HCT116 (cell line): ENCODE measurements around the gene TRIM75. TPM values are rescaled to one million over a fixed set of nuclear protein-coding genes. Genes with fewer than 3 reads are reported as not detected.
A peak's percentile ranks its signal among the peaks of the same experiment; 100 is the strongest.
"Not testable (repeated sequence)": the region's sequence is repeated elsewhere in the genome, so short reads cannot be mapped to it uniquely, and the experiment has no call there.

Experiments used
- ATAC-seq: fragments of 200-7000 bp; cut with Tn5 transposase; 2 replicates; pipeline ENCODE4 v1.9.1; 2020; ENCODE audit warnings: mild to moderate bottlenecking, moderate library complexity
- BruUV-seq: library from RNA; stranded (reverse); fragments of 400-500 nt; replicated peaks from 2 replicates; lab custom pipeline; 2021; lab: Mats Ljungman, UMichigan
- CTCF ChIA-PET: fragments of 300-600 bp; sonication (Branson Sonifier 250); formaldehyde crosslinking; loops from one replicate; lab custom pipeline; 2021; ENCODE audit warnings: antibody characterized with exemption; lab: Charles Lee
- POLR2A ChIA-PET: fragments of 300-600, 350-600 bp; sonication (Branson Sonifier 250); formaldehyde crosslinking; loops from one replicate; lab custom pipeline; 2021; ENCODE audit warnings: antibody characterized with exemption; lab: Charles Lee
- RAD21 ChIA-PET, 2 experiments: fragments of 300-600 bp; sonication (Branson Sonifier 250); formaldehyde crosslinking; loops; one replicate each; lab custom pipeline; 2023; ENCODE audit warnings: low total read pairs in 2 of 2; ENCODE audit not compliant: uncharacterized antibody in 2 of 2, unreplicated experiment in 2 of 2, low non-redundant PET in 1 of 2; lab: Charles Lee
- DNase-seq: peaks from one replicate; pipeline ENCODE4 v3.0.0-alpha.2; 2010; ENCODE audit warnings: low read depth, low spot score
- H2AFZ ChIP-seq: fragments of 200-600 bp; shearing (Covaris generic), sonication (generic); 2 replicates; pipeline ENCODE4 v1.6.1; 2017; ENCODE audit warnings: low read depth, mixed run types, mixed read lengths, antibody characterized with exemption, low read length; ENCODE audit not compliant: poor library complexity, severe bottlenecking
- H3K27ac ChIP-seq: 2 replicates; pipeline ENCODE4 v1.5.1; 2012; ENCODE audit warnings: low read depth, low read length
- H3K27me3 ChIP-seq: fragments of 200-600 bp; sonication (generic); 2 replicates; pipeline ENCODE4 v1.6.1; 2016; ENCODE audit warnings: mixed run types, low read length, mixed read lengths; ENCODE audit not compliant: insufficient read depth
- H3K36me3 ChIP-seq, 2 experiments: fragments of 200-500 bp in 1 of 2; fragments of 200-600 bp in 1 of 2; sonication (Bioruptor generic) in 1 of 2; sonication (generic) in 1 of 2; 2 replicates each; pipeline versions ENCODE4 v1.5.1 to v1.6.1; 2014 to 2016; ENCODE audit warnings: low read length in 2 of 2, inconsistent platforms in 1 of 2, mixed read lengths in 1 of 2, mixed run types in 1 of 2; ENCODE audit not compliant: insufficient read depth in 2 of 2, control insufficient read depth in 1 of 2
- H3K4me1 ChIP-seq, 2 experiments: fragments of 200-600 bp in 1 of 2; sonication (generic) in 1 of 2; 2 replicates each; pipeline versions ENCODE4 v1.5.1 to v1.6.1; 2012 to 2017; ENCODE audit warnings: low read length in 2 of 2, inconsistent platforms in 1 of 2, mild to moderate bottlenecking in 1 of 2, mixed read lengths in 1 of 2, mixed run types in 1 of 2, moderate library complexity in 1 of 2; ENCODE audit not compliant: insufficient read depth in 2 of 2, control insufficient read depth in 1 of 2
- H3K4me2 ChIP-seq: fragments of 200-600 bp; sonication (generic); 2 replicates; pipeline ENCODE4 v1.6.1; 2017; ENCODE audit warnings: mixed run types, low read length, mixed read lengths
- H3K4me3 ChIP-seq, 2 experiments: fragments of 200-600 bp in 1 of 2; sonication (generic) in 1 of 2; replicated peaks in 1 of 2; 2 replicates each; pipeline ENCODE4 v1.5.1; 2011 to 2016; ENCODE audit warnings: low read length in 2 of 2, control low read depth in 1 of 2, low read depth in 1 of 2, mild to moderate bottlenecking in 1 of 2, mixed read lengths in 1 of 2, mixed run types in 1 of 2
- H3K79me2 ChIP-seq: fragments of 200-600 bp; sonication (generic); 2 replicates; pipeline ENCODE4 v1.6.1; 2017; ENCODE audit warnings: mild to moderate bottlenecking, mixed run types, low read length, moderate library complexity, mixed read lengths; ENCODE audit not compliant: insufficient read depth
- H3K9ac ChIP-seq: fragments of 200-600 bp; sonication (generic); 2 replicates; pipeline ENCODE4 v1.6.1; 2016; ENCODE audit warnings: low read length, mixed read lengths
- H3K9me2 ChIP-seq: fragments of 200-600 bp; sonication (generic), shearing (Covaris generic); 2 replicates; pipeline ENCODE4 v1.6.1; 2017; ENCODE audit warnings: mixed run types, mild to moderate bottlenecking, moderate library complexity; ENCODE audit not compliant: insufficient read depth
- H3K9me3 ChIP-seq, 2 experiments: fragments of 200-500 bp in 1 of 2; fragments of 200-600 bp in 1 of 2; sonication (Bioruptor generic) in 1 of 2; sonication (generic) in 1 of 2; 2 replicates each; pipeline ENCODE4 v1.6.1; 2014 to 2017; ENCODE audit warnings: low read length in 2 of 2, mixed read lengths in 2 of 2, inconsistent platforms in 1 of 2, low read depth in 1 of 2, mild to moderate bottlenecking in 1 of 2, mixed run types in 1 of 2, moderate library complexity in 1 of 2; ENCODE audit not compliant: control insufficient read depth in 1 of 2, insufficient read depth in 1 of 2
- H4K20me1 ChIP-seq: fragments of 200-600 bp; sonication (generic), shearing (Covaris generic); 2 replicates; pipeline ENCODE4 v1.6.1; 2017; ENCODE audit warnings: mixed run types, mild to moderate bottlenecking, moderate library complexity; ENCODE audit not compliant: insufficient read depth
- CTCF ChIP-seq, 3 experiments: fragments of 200-600 bp in 1 of 3; sonication (generic) in 1 of 3; IDR thresholded peaks in 2 of 3; conservative IDR thresholded peaks in 1 of 3; 2 replicates each; pipeline ENCODE4 v1.5.1; 2012 to 2017; ENCODE audit warnings: low read depth in 2 of 3, low read length in 2 of 3, antibody characterized with exemption in 1 of 3, borderline replicate concordance in 1 of 3, control low read depth in 1 of 3, mild to moderate bottlenecking in 1 of 3, mixed read lengths in 1 of 3, mixed run types in 1 of 3, moderate library complexity in 1 of 3; ENCODE audit not compliant: insufficient read depth in 1 of 3
- JUND ChIP-seq: IDR thresholded peaks from 2 replicates; pipeline ENCODE4 v1.6.1; 2012
- intact Hi-C: fragments of 100-400 bp; cut with micrococcal nuclease; formaldehyde crosslinking; loops from 2 replicates; pipeline ENCODE4 v1.10.0; 2022
- total RNA-seq: library from RNA; stranded (reverse); gene quantifications from one replicate; pipeline ENCODE4 v1.2.1, GENCODE V29; 2021; ENCODE audit not compliant: unreplicated experiment

The TRIM75 gene
- total RNA-seq, 1 experiment from 2014 or later, result not detected

GRCh38 chr4:165016971-165017370, 36.7 kb upstream of the TRIM75 start:
- H2AFZ ChIP-seq, result peak overlapping the region; percentile 80
- BruUV-seq, result no TSS peak
- intact Hi-C loops, result no loop called here

GRCh38 chr4:165019995-165020394, 33.7 kb upstream of the TRIM75 start:
- BruUV-seq, H3K9me3 ChIP-seq, H3K27me3 ChIP-seq, H3K9me2 ChIP-seq, H3K79me2 ChIP-seq, RAD21 ChIA-PET, ATAC-seq, H3K27ac ChIP-seq, H3K36me3 ChIP-seq, H3K4me2 ChIP-seq, DNase-seq, H2AFZ ChIP-seq, H3K4me3 ChIP-seq, CTCF ChIA-PET, H4K20me1 ChIP-seq, intact Hi-C loops, POLR2A ChIA-PET, H3K9ac ChIP-seq, H3K4me1 ChIP-seq: not testable (repeated sequence)

More at GRCh38 chr4:165016971-165017370, 36.7 kb upstream of the TRIM75 start:
- DNase-seq (peak; percentile 32), ATAC-seq (peak; percentile 97)
- RAD21 ChIA-PET, result no interaction called here
- H3K27me3 ChIP-seq, result no peaks in the 10 kb centered on the region
- no peak overlapping the region for H3K4me3 ChIP-seq
- TF ChIP-seq CTCF (IDR thresholded peaks at IDR 0.05 in 2 of 3, conservative IDR thresholded peaks at IDR 0.05 in 1 of 3; ENCODE audit: borderline replicate concordance in 1 of 3, insufficient read depth in 1 of 3, low read depth in 2 of 3, low read length in 2 of 3) (peak in 2 of 3 experiments; percentile 46 to 64; a peak in 4 of 6 replicates), JUND (no peak)
- no peak overlapping the region for H3K9ac ChIP-seq
- CTCF ChIA-PET, result no interaction called here
- H3K9me2 ChIP-seq, result no peaks in the 10 kb centered on the region
- no peak overlapping the region for H3K27ac ChIP-seq
- POLR2A ChIA-PET, result no interaction called here
- H3K79me2 ChIP-seq, result no peaks in the 10 kb centered on the region
- H3K36me3 ChIP-seq, result no peaks in the 10 kb centered on the region
- H3K4me2 ChIP-seq, result no peak overlapping the region
- no peaks in the 10 kb centered on the region for H4K20me1 ChIP-seq
- H3K9me3 ChIP-seq, result no peaks in the 10 kb centered on the region
- H3K4me1 ChIP-seq, result 0 out of 4 replicates have a peak, but pooled peaks cover 0 to 2% of the 10 kb centered on the region in 2 experiments

GRCh38 chr4:165025782-165026181, 27.9 kb upstream of the TRIM75 start:
- DNase-seq, CTCF ChIA-PET: not testable (repeated sequence)

More at GRCh38 chr4:165025782-165026181, 27.9 kb upstream of the TRIM75 start:
- H3K4me2 ChIP-seq, H3K9me3 ChIP-seq, H4K20me1 ChIP-seq, H3K4me1 ChIP-seq, RAD21 ChIA-PET, POLR2A ChIA-PET, H3K4me3 ChIP-seq, H3K9me2 ChIP-seq, H3K79me2 ChIP-seq, H3K9ac ChIP-seq, H3K36me3 ChIP-seq, intact Hi-C loops, BruUV-seq, H3K27ac ChIP-seq, H3K27me3 ChIP-seq, H2AFZ ChIP-seq, ATAC-seq: not testable (repeated sequence)
